BE2C (cell line): ENCODE results near the gene SLC37A1.

Experiments
- DNase-seq: peaks from one replicate; pipeline ENCODE4 v3.0.0-alpha.2; 2020
- H3K27me3 ChIP-seq: fragments of 250-450 bp; sonication (Bioruptor Pico); 2 replicates; pipeline ENCODE4 v1.5.1; 2020; ENCODE audit warnings: mild to moderate bottlenecking
- H3K36me3 ChIP-seq: fragments of 250-450 bp; sonication (Bioruptor Pico); 2 replicates; pipeline ENCODE4 v1.5.1; 2020; ENCODE audit warnings: mild to moderate bottlenecking
- H3K4me1 ChIP-seq: fragments of 250-450 bp; sonication (Bioruptor Pico); 2 replicates; pipeline ENCODE4 v1.5.1; 2020
- H3K4me3 ChIP-seq: 2 replicates; pipeline ENCODE4 v1.5.1; 2011; ENCODE audit warnings: low read depth, low read length
- H3K9me3 ChIP-seq: fragments of 250-450 bp; sonication (Bioruptor Pico); 2 replicates; pipeline ENCODE4 v1.5.1; 2020
- CTCF ChIP-seq: IDR thresholded peaks from 2 replicates; pipeline ENCODE4 v1.5.1; 2012; ENCODE audit warnings: mild to moderate bottlenecking, low read depth, low read length

The SLC37A1 gene

DNA sequence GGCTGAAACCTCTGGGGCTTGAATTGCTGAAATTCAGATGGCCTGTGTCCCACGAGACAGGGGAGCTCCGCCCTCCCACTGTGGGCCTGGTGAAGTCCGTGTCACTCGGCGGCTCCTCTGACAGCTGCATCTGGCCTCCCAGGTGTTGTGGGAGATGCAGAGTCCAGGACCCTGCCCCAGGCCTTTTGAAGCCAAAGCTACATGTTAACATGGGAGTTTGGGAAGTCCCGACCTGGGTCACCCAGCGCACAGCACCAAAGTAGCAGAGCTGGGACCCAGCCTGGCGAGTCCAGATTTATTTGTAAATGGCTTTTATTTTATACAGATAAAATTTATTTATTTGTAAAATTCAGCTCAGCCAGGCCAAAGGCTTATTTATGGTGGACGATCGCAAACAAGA is 28.9 kb downstream of the SLC37A1 start:
- H3K4me1 ChIP-seq: peaks cover 9% of the 10 kb centered on the region
- H3K9me3 ChIP-seq: no peaks in the 10 kb centered on the region
- DNase-seq: peak; percentile 42
- no peak for TF ChIP-seq CTCF
- no peaks in the 10 kb centered on the region for H3K36me3 ChIP-seq
- no peak overlapping the region for H3K4me3 ChIP-seq
- no peaks in the 10 kb centered on the region for H3K27me3 ChIP-seq

DNA sequence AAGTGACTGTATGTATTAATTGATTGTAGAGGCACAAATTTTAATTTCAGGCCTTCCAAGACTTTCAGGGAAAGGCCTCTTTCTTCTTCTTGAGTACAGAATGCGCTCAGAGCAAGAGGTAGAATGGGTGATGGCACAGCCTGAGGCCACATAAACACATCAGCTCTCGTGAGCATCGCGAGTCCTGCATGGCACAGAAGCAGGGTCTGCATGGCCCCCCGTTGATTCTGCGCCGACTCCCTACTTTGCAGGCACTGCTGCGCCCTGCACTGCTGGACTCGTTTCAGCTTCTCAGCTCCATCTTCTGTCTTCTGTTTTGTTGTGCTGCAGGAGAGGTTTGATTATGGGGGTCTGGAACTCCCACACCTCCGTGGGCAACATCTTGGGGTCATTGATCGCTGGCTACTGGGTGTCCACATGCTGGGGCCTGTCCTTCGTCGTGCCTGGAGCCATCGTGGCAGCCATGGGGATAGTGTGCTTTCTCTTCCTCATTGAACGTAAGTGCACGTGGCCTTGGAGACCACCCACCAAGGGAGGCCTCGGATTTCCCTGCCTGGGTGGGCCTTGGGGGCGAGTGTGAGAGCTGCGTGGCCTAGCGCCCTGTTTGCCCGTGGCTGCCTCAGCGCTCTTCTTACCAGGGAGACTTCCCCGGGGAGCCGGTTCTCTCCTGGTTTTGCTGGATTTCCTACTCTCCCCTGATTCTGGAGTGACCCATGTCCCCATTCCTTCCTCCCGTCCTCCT is 29.6 kb downstream of the SLC37A1 start:
- TF ChIP-seq CTCF: no peak
- no peak for DNase-seq
- H3K9me3 ChIP-seq: no peaks in the 10 kb centered on the region
- H3K36me3 ChIP-seq: no peaks in the 10 kb centered on the region
- H3K4me1 ChIP-seq: peaks cover 9% of the 10 kb centered on the region
- H3K4me3 ChIP-seq: no peak overlapping the region
- H3K27me3 ChIP-seq: no peaks in the 10 kb centered on the region

DNA sequence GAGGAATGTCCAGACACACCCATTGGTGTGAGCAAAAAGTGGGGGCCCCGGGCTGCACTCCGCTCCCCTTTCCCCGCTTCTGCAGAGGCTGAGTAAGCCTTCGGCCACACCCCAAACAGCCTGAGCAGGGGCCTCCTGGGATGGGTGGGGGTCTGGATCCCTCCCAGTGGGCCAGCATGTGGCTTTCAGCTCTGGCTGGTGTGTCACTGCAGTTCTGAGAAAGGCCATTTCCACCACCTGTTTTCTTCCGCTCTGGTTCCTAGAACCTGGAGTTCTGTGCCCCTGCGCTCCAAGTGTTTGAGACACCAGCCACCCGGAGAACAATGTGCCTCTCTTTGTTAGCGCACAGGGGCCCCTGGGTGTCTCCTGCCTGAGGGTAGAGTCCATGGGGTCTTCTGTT is 30.9 kb downstream of the SLC37A1 start:
- peaks cover 9% of the 10 kb centered on the region for H3K4me1 ChIP-seq
- H3K4me3 ChIP-seq: no peak overlapping the region
- H3K36me3 ChIP-seq: no peaks in the 10 kb centered on the region
- no peak for DNase-seq
- H3K27me3 ChIP-seq: no peaks in the 10 kb centered on the region
- H3K9me3 ChIP-seq: no peaks in the 10 kb centered on the region
- no peak for TF ChIP-seq CTCF

DNA sequence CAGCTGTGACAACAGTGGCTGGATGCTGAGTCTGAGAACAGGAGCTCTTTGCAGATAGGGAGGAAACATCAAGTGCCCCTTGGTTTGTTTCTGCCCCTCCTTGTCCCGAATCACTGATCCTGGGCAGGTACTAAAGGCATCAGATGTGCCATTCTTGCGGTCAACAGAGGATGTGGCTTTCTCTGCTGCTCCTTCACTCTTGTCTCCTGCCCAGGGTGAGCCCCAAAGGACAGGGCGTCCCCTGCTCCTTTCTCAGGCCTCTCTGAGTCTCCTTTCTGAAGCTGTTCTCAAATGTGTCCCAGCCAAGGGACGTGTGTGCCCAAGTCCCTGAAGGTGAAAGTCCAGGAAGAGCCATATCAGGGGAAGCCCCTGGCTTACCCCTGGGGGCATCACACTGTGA is 31.7 kb downstream of the SLC37A1 start:
- no peak for DNase-seq
- no peaks in the 10 kb centered on the region for H3K36me3 ChIP-seq

GRCh38 chr21:42545745-42546144 is 32.1 kb downstream of the SLC37A1 start:
- no peak for TF ChIP-seq CTCF
- Histone ChIP-seq H3K36me3 (no peaks in the 10 kb centered on the region), H3K27me3 (no peaks in the 10 kb centered on the region), H3K4me1 (peaks cover 9% of the 10 kb centered on the region), H3K9me3 (no peaks in the 10 kb centered on the region), H3K4me3 (no peak overlapping the region)
- no peak for DNase-seq

More for the DNA sequence above, 31.7 kb downstream of the SLC37A1 start:
- Histone ChIP-seq H3K9me3 (no peaks in the 10 kb centered on the region), H3K27me3 (no peaks in the 10 kb centered on the region), H3K4me3 (no peak overlapping the region), H3K4me1 (peaks cover 9% of the 10 kb centered on the region)
- no peak for TF ChIP-seq CTCF

- TF ChIP-seq CTCF: no peak
- DNase-seq: no peak
- Histone ChIP-seq H3K9me3 (no peaks in the 10 kb centered on the region), H3K36me3 (no peaks in the 10 kb centered on the region), H3K4me3 (no peak overlapping the region), H3K4me1 (peaks cover 9% of the 10 kb centered on the region), H3K27me3 (no peaks in the 10 kb centered on the region)
Observed at GRCh38 chr21:42546433-42546832, 32.8 kb downstream of the SLC37A1 start.
